Smooth muscle cell (in vitro differentiated cells): ENCODE data around the gene CPE. TPM values are rescaled to one million over a fixed set of nuclear protein-coding genes. Genes with fewer than 3 reads are reported as not detected.

Experiments used
- DNase-seq: peaks from one replicate; lab custom pipeline; 2025; ENCODE audit not compliant: unreplicated experiment; lab: John Stamatoyannopoulos, UW
- H2AFZ ChIP-seq: fragments of 200-600 bp; sonication (generic); 2 replicates; pipeline ENCODE4 v1.6.0; 2016; ENCODE audit warnings: antibody characterized with exemption, low read depth, mild to moderate bottlenecking
- H3F3A ChIP-seq: fragments of 200-600 bp; sonication (generic); 2 replicates; pipeline ENCODE4 v1.6.0; 2017; ENCODE audit warnings: antibody characterized with exemption, low read depth
- H3K27ac ChIP-seq: fragments of 200-600 bp; sonication (generic); 2 replicates; pipeline ENCODE4 v1.5.1; 2016; ENCODE audit warnings: low read depth, mild to moderate bottlenecking
- H3K27me3 ChIP-seq: fragments of 200-600 bp; sonication (generic); 2 replicates; pipeline ENCODE4 v1.6.1; 2016; ENCODE audit warnings: low read depth, mild to moderate bottlenecking
- H3K36me3 ChIP-seq: fragments of 200-600 bp; sonication (generic); 2 replicates; pipeline ENCODE4 v1.5.1; 2016; ENCODE audit warnings: low read depth
- H3K4me1 ChIP-seq: fragments of 200-600 bp; sonication (generic); 2 replicates; pipeline ENCODE4 v1.5.1; 2016; ENCODE audit warnings: low read depth
- H3K4me2 ChIP-seq: fragments of 200-600 bp; sonication (generic); 2 replicates; pipeline ENCODE4 v1.6.0; 2016; ENCODE audit warnings: mild to moderate bottlenecking
- H3K4me3 ChIP-seq: fragments of 200-600 bp; sonication (generic); 2 replicates; pipeline ENCODE4 v1.5.1; 2016; ENCODE audit warnings: mild to moderate bottlenecking
- H3K79me2 ChIP-seq: fragments of 200-600 bp; sonication (generic); 2 replicates; pipeline ENCODE4 v1.6.0; 2016; ENCODE audit warnings: low read depth, mild to moderate bottlenecking
- H3K9ac ChIP-seq: fragments of 200-600 bp; sonication (generic); 2 replicates; pipeline ENCODE4 v1.6.0; 2016; ENCODE audit warnings: low read depth
- H3K9me3 ChIP-seq: fragments of 200-600 bp; sonication (generic); replicated peaks from 2 replicates; pipeline ENCODE4 v1.5.1; 2016; ENCODE audit warnings: low read depth
- H4K20me1 ChIP-seq: fragments of 200-600 bp; sonication (generic); 2 replicates; pipeline ENCODE4 v1.6.0; 2016; ENCODE audit warnings: low read depth
- WGBS: methylation state at CpG from one replicate; pipeline ENCODE4 v1.1.7; 2016; ENCODE audit warnings: low lambda C conversion rate; 5-methylcytosine and 5-hydroxymethylcytosine counted together
- polyA plus RNA-seq: library from polyadenylated mRNA; unstranded; fragments of >200 nt; fragmentation: Nextera tagmentation; extraction: Ambion mirVana; gene quantifications from 2 replicates; pipeline ENCODE4 v1.2.1, GENCODE V29; 2016
- total RNA-seq: library from RNA; depleted of rRNA; stranded (reverse); fragments of >200 nt; gene quantifications from 2 replicates; pipeline ENCODE4 v1.2.3, GENCODE V29; 2014
- TF ChIP-seq, protein P1 (sequence below): fragments of 200-600 bp; sonication (generic); IDR thresholded peaks from 2 replicates; pipeline ENCODE4 v1.5.1; 2017; ENCODE audit warnings: borderline replicate concordance, mild to moderate bottlenecking, antibody characterized with exemption; ENCODE audit not compliant: insufficient read depth, poor library complexity, severe bottlenecking

CPE gene
- total and polyA plus RNA-seq, 2 experiments from 2014 or later = 45.9 to 47.6 TPM

DNA sequence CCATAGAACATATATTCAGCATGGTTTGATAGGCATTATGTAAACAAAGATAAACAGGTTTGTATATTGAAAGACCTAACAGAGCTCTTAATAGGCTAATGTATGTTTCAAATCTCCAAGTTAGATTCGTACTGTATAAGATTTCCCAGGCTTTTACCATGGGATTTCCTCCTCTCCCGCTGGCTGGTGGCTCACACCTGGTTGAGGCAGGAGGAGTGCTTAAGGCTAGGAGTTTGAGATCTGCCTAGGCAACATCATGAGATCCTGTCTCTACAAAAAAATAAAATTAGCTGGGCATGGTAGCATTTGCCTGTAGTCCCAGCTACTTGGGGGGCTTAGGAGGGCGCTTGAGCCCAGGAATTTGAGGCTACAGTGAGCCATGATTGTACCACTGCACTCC lies 5.4 kb downstream of the CPE start:
- Histone ChIP-seq H3K36me3 (no peaks in the 10 kb centered on the region), H3K27ac (peak overlapping the region; percentile 20), H3K4me3 (no peak overlapping the region), H3K79me2 (no peaks in the 10 kb centered on the region), H3K4me1 (peaks cover 37% of the 10 kb centered on the region), H3F3A (no peaks in the 10 kb centered on the region), H2AFZ (no peak overlapping the region), H3K27me3 (peaks cover 6% of the 10 kb centered on the region), H4K20me1 (no peaks in the 10 kb centered on the region), H3K9me3 (no peaks in the 10 kb centered on the region), H3K9ac (no peak overlapping the region), H3K4me2 (peak overlapping the region; percentile 17)
- 87% methylated on average over 3 of the region's 3 CpGs for WGBS
- TF ChIP-seq, protein P1, sequence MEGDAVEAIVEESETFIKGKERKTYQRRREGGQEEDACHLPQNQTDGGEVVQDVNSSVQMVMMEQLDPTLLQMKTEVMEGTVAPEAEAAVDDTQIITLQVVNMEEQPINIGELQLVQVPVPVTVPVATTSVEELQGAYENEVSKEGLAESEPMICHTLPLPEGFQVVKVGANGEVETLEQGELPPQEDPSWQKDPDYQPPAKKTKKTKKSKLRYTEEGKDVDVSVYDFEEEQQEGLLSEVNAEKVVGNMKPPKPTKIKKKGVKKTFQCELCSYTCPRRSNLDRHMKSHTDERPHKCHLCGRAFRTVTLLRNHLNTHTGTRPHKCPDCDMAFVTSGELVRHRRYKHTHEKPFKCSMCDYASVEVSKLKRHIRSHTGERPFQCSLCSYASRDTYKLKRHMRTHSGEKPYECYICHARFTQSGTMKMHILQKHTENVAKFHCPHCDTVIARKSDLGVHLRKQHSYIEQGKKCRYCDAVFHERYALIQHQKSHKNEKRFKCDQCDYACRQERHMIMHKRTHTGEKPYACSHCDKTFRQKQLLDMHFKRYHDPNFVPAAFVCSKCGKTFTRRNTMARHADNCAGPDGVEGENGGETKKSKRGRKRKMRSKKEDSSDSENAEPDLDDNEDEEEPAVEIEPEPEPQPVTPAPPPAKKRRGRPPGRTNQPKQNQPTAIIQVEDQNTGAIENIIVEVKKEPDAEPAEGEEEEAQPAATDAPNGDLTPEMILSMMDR = no peak
- no peak for DNase-seq

DNA sequence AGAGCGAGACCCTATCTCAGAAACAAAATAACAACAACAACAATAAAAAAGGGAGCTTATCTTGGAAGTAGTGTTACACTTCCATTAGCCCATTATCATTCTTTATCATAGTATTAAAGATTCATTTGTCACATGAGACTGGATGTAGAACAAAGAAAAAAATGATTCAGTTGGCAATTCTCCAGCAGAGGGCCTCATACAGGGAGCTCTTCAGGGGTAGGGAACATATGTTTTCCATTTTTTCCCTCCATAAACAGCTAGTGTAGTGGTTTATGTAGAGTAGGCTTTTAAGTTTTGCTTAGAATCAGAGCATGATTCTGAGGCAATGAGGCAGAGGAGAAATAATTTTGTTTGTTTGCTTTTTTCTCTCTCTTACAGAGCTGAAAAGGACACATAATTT lies 5.8 kb downstream of the CPE start:
- Histone ChIP-seq H3K4me3 (no peak overlapping the region), H3K9ac (no peak overlapping the region), H3K27ac (no peak overlapping the region), H3K4me1 (peaks cover 36% of the 10 kb centered on the region), H2AFZ (no peak overlapping the region), H3K79me2 (no peaks in the 10 kb centered on the region), H3K9me3 (no peaks in the 10 kb centered on the region), H3F3A (no peaks in the 10 kb centered on the region), H3K4me2 (peak overlapping the region; percentile 17), H3K36me3 (no peaks in the 10 kb centered on the region), H3K27me3 (peaks cover 5% of the 10 kb centered on the region), H4K20me1 (no peaks in the 10 kb centered on the region)
- no peak for DNase-seq
- WGBS = 79% methylated on average over 1 of the region's 1 CpG
- TF ChIP-seq, protein P1 = peak; percentile 16

GRCh38 chr4:165385126-165385525 lies 6.3 kb downstream of the CPE start:
- H3K27me3 ChIP-seq = peaks cover under 1% of the 10 kb centered on the region
- peaks cover 31% of the 10 kb centered on the region for H3K4me1 ChIP-seq
- H3K4me2 ChIP-seq = no peak overlapping the region
- H3K36me3 ChIP-seq = no peaks in the 10 kb centered on the region
- TF ChIP-seq, protein P1 = no peak
- no peak overlapping the region for H3K9ac ChIP-seq
- WGBS = 88% methylated on average over 4 of the region's 4 CpGs
- DNase-seq = no peak
- no peaks in the 10 kb centered on the region for H3K9me3 ChIP-seq
- no peaks in the 10 kb centered on the region for H3K79me2 ChIP-seq
- H2AFZ ChIP-seq = no peak overlapping the region
- no peak overlapping the region for H3K27ac ChIP-seq
- no peaks in the 10 kb centered on the region for H4K20me1 ChIP-seq
- H3F3A ChIP-seq = no peaks in the 10 kb centered on the region
- H3K4me3 ChIP-seq = no peak overlapping the region

- 88% methylated on average over 1 of the region's 1 CpG for WGBS
- Histone ChIP-seq H3K4me2 (peak overlapping the region; percentile 31), H3K27ac (no peak overlapping the region)
Measured at GRCh38 chr4:165386328-165386727, 7.5 kb downstream of the CPE start.

More at GRCh38 chr4:165386328-165386727, 7.5 kb downstream of the CPE start:
- H3K4me1 ChIP-seq = peaks cover 20% of the 10 kb centered on the region
- TF ChIP-seq, protein P1 = no peak
- H3K9ac ChIP-seq = no peak overlapping the region
- no peaks in the 10 kb centered on the region for H3K79me2 ChIP-seq
- H2AFZ ChIP-seq = peak overlapping the region; percentile 65
- no peaks in the 10 kb centered on the region for H3K36me3 ChIP-seq
- H3F3A ChIP-seq = no peaks in the 10 kb centered on the region
- DNase-seq = no peak
- H3K4me3 ChIP-seq = no peak overlapping the region
- H4K20me1 ChIP-seq = no peaks in the 10 kb centered on the region
- no peaks in the 10 kb centered on the region for H3K27me3 ChIP-seq
- H3K9me3 ChIP-seq = no peaks in the 10 kb centered on the region
